SJCRH30 (cell line): ENCODE measurements around the gene FAU. TPM values are rescaled to one million over a fixed set of nuclear protein-coding genes. Genes with fewer than 3 reads are reported as not detected.
"Not testable (repeated sequence)": the region's sequence is repeated elsewhere in the genome, so short reads cannot be mapped to it uniquely, and the experiment has no call there.

Experiments
- DNase-seq, 2 experiments: peaks; one replicate each; pipeline ENCODE4 v3.0.0-alpha.2; 2015 to 2020
- H3K27ac ChIP-seq: fragments of 250-450 bp; sonication (Bioruptor Pico); 2 replicates; pipeline ENCODE4 v1.5.1; 2020; ENCODE audit warnings: mild to moderate bottlenecking, moderate library complexity
- H3K27me3 ChIP-seq: fragments of 250-450 bp; sonication (Bioruptor Pico); 2 replicates; pipeline ENCODE4 v1.5.1; 2020; ENCODE audit warnings: mild to moderate bottlenecking, moderate library complexity
- H3K36me3 ChIP-seq: fragments of 250-450 bp; sonication (Bioruptor Pico); 2 replicates; pipeline ENCODE4 v1.5.1; 2020; ENCODE audit warnings: mild to moderate bottlenecking, moderate library complexity
- H3K4me1 ChIP-seq: fragments of 250-450 bp; sonication (Bioruptor Pico); 2 replicates; pipeline ENCODE4 v1.5.1; 2020; ENCODE audit warnings: mild to moderate bottlenecking, moderate library complexity
- H3K4me3 ChIP-seq: fragments of 250-450 bp; sonication (Bioruptor Pico); 2 replicates; pipeline ENCODE4 v1.5.1; 2020; ENCODE audit warnings: mild to moderate bottlenecking, moderate library complexity
- H3K9me3 ChIP-seq: fragments of 250-450 bp; sonication (Bioruptor Pico); replicated peaks from 2 replicates; pipeline ENCODE4 v1.5.1; 2020; ENCODE audit warnings: mild to moderate bottlenecking, moderate library complexity
- total RNA-seq: library from RNA; depleted of rRNA; stranded (reverse); fragments of >200 nt; shearing (Covaris generic); gene quantifications from 2 replicates; pipeline ENCODE4 v1.2.3, GENCODE V29; 2014

The FAU gene
- total RNA-seq, 1 experiment from 2014 or later = 281 TPM

DNA sequence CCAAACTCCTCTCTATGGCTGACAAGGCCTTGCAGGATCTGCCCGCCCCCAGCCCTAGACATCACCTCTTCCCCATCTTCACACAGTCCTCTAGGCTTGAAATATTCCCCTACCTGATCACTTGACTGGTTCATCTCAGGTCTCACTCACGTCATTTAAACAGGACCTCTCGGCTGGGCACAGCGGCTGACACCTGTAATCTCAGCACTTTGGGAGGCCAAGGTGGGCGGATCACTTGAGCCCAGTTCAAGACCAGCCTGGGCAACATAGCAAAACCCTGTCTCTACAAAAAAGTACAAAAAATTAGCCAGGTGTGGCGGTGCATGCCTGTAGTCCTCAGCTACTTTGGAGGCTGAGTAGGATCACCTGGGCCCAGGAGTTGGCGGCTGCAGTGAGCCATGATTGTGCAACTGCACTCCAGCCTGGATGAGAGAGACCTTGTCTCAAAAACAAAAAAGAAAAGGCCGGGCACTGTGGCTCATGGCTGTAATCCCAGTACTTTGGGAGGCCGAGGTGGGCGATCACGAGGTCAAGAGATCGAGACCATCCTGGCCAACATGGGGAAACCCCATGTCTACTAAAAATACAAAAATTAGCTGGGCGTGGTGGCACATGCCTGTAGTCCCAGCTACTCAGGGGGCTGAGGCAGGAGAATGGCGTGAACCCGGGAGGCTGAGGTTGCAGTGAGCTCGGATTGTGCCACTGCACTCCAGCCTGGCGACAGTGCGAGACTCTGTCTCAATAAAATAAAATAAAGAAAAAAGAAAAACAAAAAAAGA lies 2.9 kb downstream of the FAU start:
- not testable (repeated sequence) for H3K9me3 ChIP-seq, DNase-seq, H3K4me3 ChIP-seq, H3K27me3 ChIP-seq, H3K4me1 ChIP-seq, H3K27ac ChIP-seq
- H3K36me3 ChIP-seq = peaks cover 20% of the 10 kb centered on the region

DNA sequence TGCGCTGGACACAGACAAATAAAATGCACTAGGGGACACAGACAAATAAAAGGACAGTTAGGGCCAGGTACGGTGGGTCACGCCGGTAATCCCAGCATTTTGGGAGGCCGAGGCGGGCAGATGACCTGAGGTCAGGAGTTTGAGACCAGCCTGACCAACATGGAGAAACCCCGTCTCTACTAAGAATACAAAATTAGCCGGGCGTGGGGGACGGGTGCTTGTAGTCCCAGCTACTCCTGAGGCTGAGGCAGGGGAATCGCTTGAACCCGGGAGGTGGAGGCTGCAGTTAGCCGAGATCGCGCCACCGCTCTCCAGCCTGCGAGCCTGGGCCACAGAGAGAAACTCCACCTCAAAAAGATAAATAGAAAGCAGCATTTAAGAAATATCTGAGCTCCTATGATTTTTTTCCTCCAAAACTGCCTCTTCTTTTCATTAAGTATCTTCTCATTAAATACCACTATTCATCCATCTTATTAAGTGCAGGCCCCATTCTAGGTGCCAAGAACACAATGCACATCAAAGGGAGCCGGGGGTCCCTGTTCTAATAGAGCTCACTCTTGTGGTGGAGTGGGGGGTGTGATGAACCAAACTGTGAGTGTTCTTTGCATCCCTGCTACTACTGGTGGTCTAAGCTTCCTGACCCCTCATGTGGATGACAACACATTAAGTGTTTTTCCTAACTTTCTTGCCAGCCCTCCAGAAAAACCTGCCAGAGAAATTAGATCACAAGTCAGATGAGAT lies 3.7 kb downstream of the FAU start:
- no peaks in the 10 kb centered on the region for H3K27me3 ChIP-seq
- H3K27ac ChIP-seq = no peak overlapping the region
- H3K9me3 ChIP-seq = no peaks in the 10 kb centered on the region
- peaks cover 20% of the 10 kb centered on the region for H3K36me3 ChIP-seq
- peaks cover 7% of the 10 kb centered on the region; the same call in 1 of the 2 replicates for H3K4me1 ChIP-seq
- DNase-seq = no peak
- H3K4me3 ChIP-seq = no peak overlapping the region

DNA sequence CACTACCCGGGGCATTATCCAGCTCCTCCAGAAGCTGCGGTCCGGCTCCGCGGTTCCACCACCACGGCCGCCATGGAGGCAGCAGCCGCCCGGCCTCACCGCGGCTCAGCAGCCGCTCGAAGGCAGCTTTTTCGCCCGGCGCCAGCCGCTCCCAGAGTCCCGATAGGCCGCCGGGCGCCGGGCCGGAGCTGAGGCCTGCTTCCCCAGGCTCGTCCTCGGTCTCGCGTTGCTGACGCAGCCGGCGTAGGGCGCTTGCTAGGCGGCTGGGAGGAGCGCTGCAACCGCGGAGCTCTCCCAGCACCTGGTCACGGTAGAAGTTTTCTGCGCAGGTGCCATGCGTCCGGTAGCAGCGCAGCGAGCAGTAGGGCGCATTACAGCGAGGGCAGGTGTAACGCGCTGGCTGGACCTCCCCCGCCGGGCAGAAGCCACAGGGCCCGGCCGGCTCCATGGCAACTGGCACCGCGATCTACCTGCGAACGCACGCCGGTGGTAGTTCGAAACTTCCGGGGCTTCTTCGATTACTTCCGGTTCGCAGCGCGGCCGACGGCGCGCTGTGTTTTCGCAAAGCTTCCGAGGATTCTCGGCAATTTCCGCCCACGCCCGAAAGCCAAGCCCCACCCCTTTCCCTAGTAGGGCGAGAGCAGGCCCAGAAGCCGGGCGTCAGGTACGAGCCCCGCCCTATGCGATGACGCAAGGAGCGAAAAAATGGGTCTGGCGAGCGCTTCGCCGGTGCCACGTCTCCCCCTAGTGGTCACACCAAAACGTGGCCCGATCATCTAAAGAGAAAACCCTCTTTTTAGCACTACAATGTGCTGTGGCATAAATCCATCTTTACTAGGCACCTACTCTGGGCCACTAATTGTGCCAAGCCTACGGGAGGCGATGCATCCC lies 4.5 kb downstream of the FAU start, which contains the start of gene ZNHIT2:
ZNHIT2 (minus strand) TSS at position 496 of the 891 bp plus-strand sequence; CDS start at position 448, 48 bp downstream.
- H3K36me3 ChIP-seq = peaks cover 20% of the 10 kb centered on the region
- peak within 1 kb of the TSS; percentile 73 for H3K4me3 ChIP-seq
- H3K27me3 ChIP-seq = no peaks in the 10 kb centered on the region
- H3K4me1 ChIP-seq = peaks cover 3% of the 10 kb centered on the region; the same call in 1 of the 2 replicates
- DNase-seq = peak; percentile 98
- H3K27ac ChIP-seq = peak within 1 kb of the TSS; percentile 44
- no peaks in the 10 kb centered on the region for H3K9me3 ChIP-seq

DNA sequence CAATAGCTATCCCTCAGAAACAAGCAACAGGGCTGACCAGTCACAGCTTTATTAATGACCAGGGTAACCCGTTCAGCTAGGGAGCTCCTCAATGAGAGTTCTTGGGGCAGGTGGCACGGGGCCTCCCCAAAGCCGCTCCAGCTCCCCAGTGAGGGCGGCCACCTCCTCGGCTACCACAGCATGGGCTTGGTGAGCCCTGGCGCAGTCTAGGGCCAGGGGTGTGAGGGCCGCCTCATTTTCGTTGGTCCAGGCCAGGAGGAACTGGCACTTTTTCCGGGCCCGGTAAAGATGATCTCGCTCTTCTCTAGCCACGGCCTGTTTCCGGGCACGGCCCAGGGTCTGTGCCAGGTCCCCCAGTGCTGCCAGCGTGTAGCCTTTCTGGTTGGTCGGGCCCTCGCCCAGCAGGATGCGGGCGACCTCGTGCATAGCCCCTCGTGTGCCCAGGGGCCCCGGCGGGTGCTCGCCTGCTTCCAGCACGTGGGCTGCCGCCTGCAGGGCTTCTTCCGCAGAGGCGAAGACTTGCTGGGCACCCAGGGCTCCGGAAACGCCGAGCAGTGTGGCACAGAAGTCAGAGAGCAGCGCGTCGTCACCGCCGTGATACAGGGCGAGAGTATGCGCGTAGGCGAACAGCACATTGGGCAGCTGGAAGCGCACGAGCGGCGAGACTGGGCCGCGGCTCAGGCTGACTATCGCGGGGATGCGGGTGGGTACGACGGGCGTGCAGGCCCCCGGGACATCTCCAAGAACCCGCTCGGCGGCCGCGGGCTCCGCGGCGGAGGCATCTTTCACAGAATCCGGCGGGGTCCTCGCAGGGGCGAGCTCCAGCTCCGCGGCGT lies 5.3 kb downstream of the FAU start:
- H3K27ac ChIP-seq = peak overlapping the region; percentile 44
- DNase-seq = no peak
- H3K4me1 ChIP-seq = peaks cover 5% of the 10 kb centered on the region; the same call in 1 of the 2 replicates
- H3K36me3 ChIP-seq = peaks cover 20% of the 10 kb centered on the region
- no peaks in the 10 kb centered on the region for H3K9me3 ChIP-seq
- no peaks in the 10 kb centered on the region for H3K27me3 ChIP-seq
- peak overlapping the region; percentile 73 for H3K4me3 ChIP-seq

DNA sequence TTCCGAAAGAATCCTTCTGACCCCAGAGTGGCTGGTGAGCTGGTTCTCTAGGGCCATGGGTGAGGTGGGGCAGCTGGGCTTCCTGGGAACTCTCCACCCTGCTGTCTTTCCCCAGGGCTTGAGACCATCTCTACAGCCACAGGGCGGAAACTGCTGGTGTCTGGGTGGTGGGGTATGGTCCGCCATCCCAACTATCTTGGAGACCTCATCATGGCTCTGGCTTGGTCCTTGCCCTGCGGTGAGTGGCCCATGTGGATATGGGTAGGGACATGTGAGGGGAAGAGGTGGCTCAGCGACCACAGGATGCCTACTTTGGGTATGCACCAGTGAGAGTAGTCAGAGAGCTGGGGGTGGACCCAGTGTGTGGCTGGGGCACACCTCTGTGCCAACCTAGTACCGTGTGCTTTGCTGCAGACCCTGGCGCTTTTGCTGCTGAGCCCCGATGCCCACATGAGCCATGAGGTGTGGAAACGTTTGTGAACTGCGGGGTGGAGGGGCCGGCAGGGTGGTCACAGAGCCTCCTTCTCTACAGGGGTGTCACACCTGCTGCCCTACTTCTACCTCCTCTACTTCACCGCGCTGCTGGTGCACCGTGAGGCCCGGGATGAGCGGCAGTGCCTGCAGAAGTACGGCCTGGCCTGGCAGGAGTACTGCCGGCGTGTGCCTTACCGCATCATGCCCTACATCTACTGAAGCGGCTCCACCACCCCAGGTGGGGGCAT lies 6.4 kb downstream of the FAU start:
- no peaks in the 10 kb centered on the region for H3K27me3 ChIP-seq
- peaks cover 14% of the 10 kb centered on the region for H3K36me3 ChIP-seq
- H3K27ac ChIP-seq = no peak overlapping the region
- DNase-seq = no peak
- no peaks in the 10 kb centered on the region for H3K9me3 ChIP-seq
- H3K4me1 ChIP-seq = peaks cover 5% of the 10 kb centered on the region; the same call in 1 of the 2 replicates
- no peak overlapping the region for H3K4me3 ChIP-seq

DNA sequence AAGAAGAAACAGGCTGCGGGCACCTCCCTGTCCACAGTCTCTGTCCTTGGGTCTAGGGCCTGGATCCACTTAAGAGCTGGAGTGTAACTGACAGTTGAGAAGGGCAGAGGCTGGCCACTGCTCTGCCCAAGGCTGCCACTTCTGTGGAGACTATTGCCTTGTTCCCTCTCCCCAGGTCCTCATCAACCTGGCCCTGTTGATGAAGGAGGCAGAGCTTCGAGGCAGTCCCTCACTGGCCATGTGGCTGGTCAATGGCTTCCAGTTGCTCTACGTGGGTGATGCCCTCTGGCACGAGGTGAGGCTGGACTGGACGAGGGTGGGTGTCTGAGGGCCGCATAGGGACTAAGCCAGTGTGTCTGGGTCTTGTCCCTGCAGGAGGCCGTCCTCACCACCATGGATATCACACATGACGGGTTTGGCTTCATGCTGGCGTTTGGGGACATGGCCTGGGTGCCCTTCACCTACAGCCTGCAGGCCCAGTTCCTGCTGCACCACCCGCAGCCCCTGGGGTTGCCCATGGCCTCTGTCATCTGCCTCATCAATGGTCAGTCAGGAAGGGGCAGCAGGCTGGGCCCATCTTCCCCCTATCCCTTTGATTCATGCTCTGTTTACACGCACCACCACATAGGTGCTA lies 7.3 kb downstream of the FAU start:
- no peak overlapping the region for H3K4me3 ChIP-seq
- peaks cover 5% of the 10 kb centered on the region; the same call in 1 of the 2 replicates for H3K4me1 ChIP-seq
- no peaks in the 10 kb centered on the region for H3K27me3 ChIP-seq
- peaks cover 7% of the 10 kb centered on the region for H3K36me3 ChIP-seq
- no peak for DNase-seq
- H3K9me3 ChIP-seq = no peaks in the 10 kb centered on the region
- no peak overlapping the region for H3K27ac ChIP-seq

DNA sequence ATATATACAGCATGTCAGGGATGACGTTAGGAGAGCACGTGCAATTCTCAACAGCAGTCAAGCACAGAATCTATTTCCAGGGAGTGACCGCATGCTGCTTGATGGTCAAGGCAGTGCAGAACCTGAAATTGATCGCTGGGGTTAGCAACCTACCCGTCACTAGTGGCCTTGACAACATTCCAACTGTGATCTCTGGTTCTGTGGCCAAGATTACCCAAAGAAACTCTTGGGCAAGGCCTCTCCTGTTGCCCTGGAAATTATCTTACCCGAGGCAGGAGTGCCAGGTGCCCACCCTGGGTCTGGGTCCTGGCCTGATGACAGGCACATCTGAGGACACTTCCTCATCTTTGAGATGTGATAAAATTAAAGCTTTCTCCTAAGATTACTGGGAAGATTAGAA lies 8.1 kb downstream of the FAU start:
- DNase-seq = no peak
- Histone ChIP-seq H3K9me3 (no peaks in the 10 kb centered on the region), H3K36me3 (peaks cover 3% of the 10 kb centered on the region), H3K4me1 (peaks cover 5% of the 10 kb centered on the region; the same call in 1 of the 2 replicates), H3K4me3 (no peak overlapping the region), H3K27me3 (no peaks in the 10 kb centered on the region), H3K27ac (no peak overlapping the region)

DNA sequence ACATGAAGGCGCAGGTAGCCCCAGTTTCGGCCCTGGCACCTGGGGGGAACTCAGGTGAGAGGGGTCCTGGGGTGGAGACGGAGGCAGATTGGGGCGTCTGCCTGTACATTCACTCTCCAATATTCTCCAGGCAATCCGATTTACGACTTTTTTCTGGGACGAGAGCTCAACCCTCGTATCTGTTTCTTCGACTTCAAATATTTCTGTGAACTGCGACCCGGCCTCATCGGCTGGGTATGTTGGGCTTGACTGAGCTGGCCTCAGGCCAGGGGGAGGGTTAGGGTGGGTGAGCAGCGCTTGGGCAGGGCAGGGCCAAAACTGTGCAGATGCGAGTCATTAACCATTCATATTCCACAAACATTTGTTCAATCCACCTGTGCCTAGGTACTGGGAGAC lies 8.6 kb downstream of the FAU start:
- H3K36me3 ChIP-seq = peaks cover 3% of the 10 kb centered on the region
- H3K27ac ChIP-seq = no peak overlapping the region
- no peaks in the 10 kb centered on the region for H3K27me3 ChIP-seq
- no peak for DNase-seq
- peaks cover 5% of the 10 kb centered on the region; the same call in 1 of the 2 replicates for H3K4me1 ChIP-seq
- no peaks in the 10 kb centered on the region for H3K9me3 ChIP-seq
- H3K4me3 ChIP-seq = no peak overlapping the region

DNA sequence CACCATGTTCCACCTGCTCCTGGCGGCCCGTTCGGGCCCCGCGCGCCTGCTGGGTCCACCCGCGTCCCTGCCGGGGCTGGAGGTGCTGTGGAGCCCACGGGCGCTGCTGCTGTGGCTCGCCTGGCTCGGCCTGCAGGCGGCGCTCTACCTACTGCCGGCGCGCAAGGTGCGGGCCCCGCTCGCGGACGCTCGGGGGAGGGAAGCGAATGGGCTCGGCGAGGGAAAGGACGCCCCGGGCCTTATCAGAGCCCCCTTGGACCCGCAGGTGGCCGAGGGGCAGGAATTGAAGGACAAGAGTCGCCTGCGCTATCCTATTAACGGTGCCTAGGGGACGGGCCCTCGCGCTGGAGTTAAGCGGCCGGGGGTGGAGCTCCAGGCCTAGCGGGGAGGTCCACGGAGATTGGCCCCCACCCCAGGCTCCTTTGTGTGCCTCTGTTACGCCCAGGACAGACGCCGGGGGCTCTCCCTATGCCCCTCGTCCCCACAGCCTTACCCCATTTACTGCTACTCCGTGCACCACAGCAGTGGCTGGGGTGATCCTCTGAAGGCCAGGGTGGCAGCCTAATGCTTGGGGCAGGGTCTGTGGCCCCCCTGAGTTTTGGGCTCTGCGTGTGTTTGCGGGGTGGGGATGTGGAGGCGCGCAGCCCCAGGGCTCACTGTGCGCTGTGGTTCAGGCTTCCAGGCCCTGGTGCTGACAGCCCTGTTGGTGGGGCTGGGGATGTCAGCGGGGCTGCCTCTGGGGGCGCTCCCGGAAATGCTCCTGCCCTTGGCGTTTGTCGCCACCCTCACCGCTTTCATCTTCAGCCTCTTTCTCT lies 9.2 kb downstream of the FAU start:
- H3K36me3 ChIP-seq = no peaks in the 10 kb centered on the region
- no peak overlapping the region for H3K27ac ChIP-seq
- DNase-seq = no peak
- H3K4me1 ChIP-seq = peaks cover 5% of the 10 kb centered on the region; the same call in 1 of the 2 replicates
- H3K9me3 ChIP-seq = no peaks in the 10 kb centered on the region
- H3K27me3 ChIP-seq = no peaks in the 10 kb centered on the region
- no peak overlapping the region; the same call in 1 of the 2 replicates for H3K4me3 ChIP-seq

DNA sequence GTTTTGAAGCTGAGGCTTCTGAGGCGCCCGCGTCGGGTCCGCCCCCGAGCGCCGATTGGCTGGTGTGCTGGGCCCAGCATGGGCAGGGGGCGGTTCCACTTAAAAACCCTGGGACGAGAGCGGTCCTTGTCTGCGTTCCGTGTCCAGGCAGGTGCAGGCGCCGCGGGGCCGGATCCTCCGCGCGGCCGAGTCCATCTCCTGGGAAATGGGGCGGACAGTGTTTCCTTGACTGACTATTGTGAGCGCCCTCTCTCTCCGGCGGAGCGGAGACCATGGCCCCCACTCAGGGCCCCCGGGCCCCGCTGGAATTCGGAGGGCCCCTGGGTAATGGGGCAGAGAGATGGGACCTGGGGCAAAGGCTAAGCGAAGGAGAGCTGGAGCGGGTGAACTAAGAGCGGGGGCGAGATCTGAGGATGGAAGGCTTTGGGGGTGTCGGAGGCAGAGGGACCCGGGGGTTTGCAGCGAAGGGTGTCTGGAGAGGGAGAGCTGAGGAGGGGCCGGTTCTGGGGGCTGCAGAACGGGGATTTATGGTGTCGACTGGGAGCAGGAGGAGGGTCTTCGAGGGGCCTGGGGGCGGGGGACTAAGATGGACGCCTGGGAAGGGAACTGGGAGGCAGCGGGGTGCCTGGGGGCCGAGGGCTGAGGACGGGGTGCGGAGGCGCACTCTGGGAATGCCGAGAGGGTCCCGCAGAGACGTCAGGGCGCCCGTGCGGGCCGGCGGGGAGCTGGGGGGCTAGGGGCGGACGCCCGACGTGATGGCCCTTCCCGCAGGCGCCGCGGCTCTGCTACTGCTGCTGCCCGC lies 10.0 kb downstream of the FAU start, which contains the start of gene TM7SF2:
TM7SF2 (plus strand) TSS at position 129 of the 802 bp plus-strand sequence; CDS start at position 273, 144 bp downstream.
- no peaks in the 10 kb centered on the region for H3K27me3 ChIP-seq
- H3K9me3 ChIP-seq = no peaks in the 10 kb centered on the region
- peak; percentile 88 to 89 for DNase-seq
- no peak within 1 kb of the TSS for H3K27ac ChIP-seq
- no peaks in the 10 kb centered on the region for H3K36me3 ChIP-seq
- H3K4me1 ChIP-seq = peaks cover 5% of the 10 kb centered on the region; the same call in 1 of the 2 replicates
- H3K4me3 ChIP-seq = peak within 1 kb of the TSS; percentile 21

DNA sequence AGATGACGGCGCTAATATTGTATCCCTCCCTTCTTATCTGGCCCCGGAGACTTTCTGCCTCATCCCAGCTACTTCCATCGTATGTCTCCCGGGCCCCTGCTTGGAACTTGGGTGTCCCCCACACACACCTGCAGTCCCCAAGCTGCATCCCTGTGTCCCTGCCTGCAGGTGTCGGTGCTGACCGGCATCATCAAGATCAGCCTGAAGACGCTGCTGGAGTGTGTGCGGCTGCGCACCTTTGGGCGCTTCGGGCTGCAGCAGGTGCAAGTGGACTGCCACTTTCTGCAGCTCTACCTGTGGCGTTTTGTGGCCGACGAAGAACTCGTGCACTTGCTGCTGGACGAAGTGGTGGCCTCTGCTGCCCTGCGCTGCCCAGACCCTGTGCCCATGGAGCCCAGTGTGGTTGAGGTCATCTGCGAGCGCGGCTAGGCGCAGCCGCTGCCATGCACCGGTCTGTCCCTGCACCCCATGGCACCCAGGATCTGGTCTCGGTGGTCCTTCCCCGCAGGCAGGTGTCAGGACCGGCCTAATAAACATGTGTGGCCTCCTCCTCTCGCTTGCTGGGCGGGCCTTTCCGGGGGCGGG lies 10.7 kb downstream of the FAU start:
- no peak overlapping the region for H3K4me3 ChIP-seq
- no peaks in the 10 kb centered on the region for H3K27me3 ChIP-seq
- H3K36me3 ChIP-seq = no peaks in the 10 kb centered on the region
- H3K27ac ChIP-seq = no peak overlapping the region
- no peak for DNase-seq
- no peaks in the 10 kb centered on the region for H3K9me3 ChIP-seq
- H3K4me1 ChIP-seq = peaks cover 2% of the 10 kb centered on the region; the same call in 1 of the 2 replicates
